Psoas muscle (tissue), 8 donors: ENCODE data around the gene PRKN. TPM values are rescaled to one million over a fixed set of nuclear protein-coding genes. Genes with fewer than 3 reads are reported as not detected.
A peak's percentile ranks its signal among the peaks of the same experiment; 100 is the strongest.

Experiments
- ATAC-seq, 4 donors: fragments of 200-7000 bp; cut with Tn5 transposase; one replicate each; pipeline ENCODE4 v1.9.1; 2020; ENCODE audit warnings: moderate library complexity in 3 of 4, mild to moderate bottlenecking in 2 of 4
- DNase-seq, 2 donors: peaks; one replicate each; pipeline ENCODE4 v3.0.0-alpha.2; 2020
- H3K27ac ChIP-seq: fragments of 200-600 bp; one replicate; pipeline ENCODE4 v1.8.0; 2022
- H3K27me3 ChIP-seq, 3 donors: fragments of 200-600 bp in 1 of 3; one replicate each; pipeline versions ENCODE4 v1.6.1 to v1.8.0; 2013 to 2022; ENCODE audit warnings: low read length in 2 of 3, mild to moderate bottlenecking in 2 of 3, moderate library complexity in 1 of 3; ENCODE audit not compliant: insufficient read depth in 3 of 3
- H3K36me3 ChIP-seq, 2 donors: fragments of 200-600 bp in 1 of 2; one replicate each; pipeline versions ENCODE4 v1.6.1 to v1.8.0; 2013 to 2022; ENCODE audit warnings: low read depth in 1 of 2, mild to moderate bottlenecking in 1 of 2, moderate library complexity in 1 of 2; ENCODE audit not compliant: insufficient read depth in 1 of 2
- H3K4me1 ChIP-seq: fragments of 200-600 bp; one replicate; pipeline ENCODE4 v1.8.0; 2022
- H3K4me3 ChIP-seq: fragments of 200-600 bp; one replicate; pipeline ENCODE4 v1.8.0; 2022; ENCODE audit warnings: mild to moderate bottlenecking
- H3K9me3 ChIP-seq: fragments of 200-600 bp; one replicate; pipeline ENCODE4 v1.8.0; 2022
- WGBS, 3 donors: extraction: QIAGEN DNeasy Blood & Tissue Kit; methylation state at CpG; one replicate each; pipeline versions ENCODE4 v1.1.6 to v1.1.7; 2013; 5-methylcytosine and 5-hydroxymethylcytosine counted together
- intact Hi-C, 2 donors: fragments of 100-400 bp; cut with DNase I; formaldehyde crosslinking; loops; one replicate each; pipeline versions ENCODE4 v1.11.0 to v1.14.2; 2022
- polyA plus RNA-seq, 3 donors: library from polyadenylated mRNA; stranded (reverse); fragments of 200-250 nt; gene quantifications; one replicate each; pipeline ENCODE4 v1.2.3, GENCODE V29; 2013
- total RNA-seq, 4 donors: library from RNA; stranded (reverse); fragmentation: NEBNext Ultra II Directional in 2 of 4; extraction: Animal tissue kit (Norgen Biotek cat#: 25700) in 2 of 4; gene quantifications; one replicate each; pipeline versions ENCODE4 v1.2.1 to v1.2.4, GENCODE V29; 2021 to 2023
- TF ChIP-seq, protein P1 (sequence below): fragments of 200-600 bp; IDR thresholded peaks from one replicate; pipeline ENCODE4 v1.8.0; 2022; ENCODE audit warnings: antibody characterized with exemption
- donor health status: healthy with polysubstance abuse.
- donor health status: DM: no; HTN: no; CAD: no; lungs with moderate emphysema.
- donor health status: Bipolar disorder and iron deficiency.
- donor health status: healthy.
- donor health status: DM: yes; HTN: yes; CAD: no.
- donor health status: DM: no; HTN: no; CAD: no.
- donor health status: DM: no; HTN: no; CAD: no.
- donor health status: DM: yes; HTN: yes; CAD: no.

Gene PRKN
- total and polyA plus RNA-seq, 7 donors = 1.5 to 19.5 (median 11.7) TPM

DNA sequence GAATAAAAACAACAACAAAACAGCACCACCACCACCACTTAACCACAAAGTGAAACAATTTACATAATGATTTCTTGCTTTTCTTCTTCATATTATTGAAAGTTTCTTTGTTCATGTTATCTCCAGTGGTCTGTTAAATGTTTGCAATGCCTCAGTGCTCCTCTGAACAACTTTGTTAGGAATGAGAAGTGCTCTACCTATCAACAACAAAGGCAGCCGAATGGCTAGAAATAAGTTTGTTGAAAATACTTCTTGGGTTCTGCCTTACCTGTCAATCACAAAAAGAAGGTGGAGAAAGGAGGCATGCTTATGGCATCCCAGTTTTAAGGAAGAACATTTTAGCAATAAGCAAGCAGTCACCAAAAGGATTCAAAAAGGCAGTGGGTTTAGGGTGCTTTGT, 490.2 kb downstream of the PRKN start:
- no peaks in the 10 kb centered on the region for H3K27me3 ChIP-seq
- H3K27ac ChIP-seq = no peak overlapping the region
- intact Hi-C loops = no loop called here
- no peaks in the 10 kb centered on the region for H3K36me3 ChIP-seq
- TF ChIP-seq, protein P1, sequence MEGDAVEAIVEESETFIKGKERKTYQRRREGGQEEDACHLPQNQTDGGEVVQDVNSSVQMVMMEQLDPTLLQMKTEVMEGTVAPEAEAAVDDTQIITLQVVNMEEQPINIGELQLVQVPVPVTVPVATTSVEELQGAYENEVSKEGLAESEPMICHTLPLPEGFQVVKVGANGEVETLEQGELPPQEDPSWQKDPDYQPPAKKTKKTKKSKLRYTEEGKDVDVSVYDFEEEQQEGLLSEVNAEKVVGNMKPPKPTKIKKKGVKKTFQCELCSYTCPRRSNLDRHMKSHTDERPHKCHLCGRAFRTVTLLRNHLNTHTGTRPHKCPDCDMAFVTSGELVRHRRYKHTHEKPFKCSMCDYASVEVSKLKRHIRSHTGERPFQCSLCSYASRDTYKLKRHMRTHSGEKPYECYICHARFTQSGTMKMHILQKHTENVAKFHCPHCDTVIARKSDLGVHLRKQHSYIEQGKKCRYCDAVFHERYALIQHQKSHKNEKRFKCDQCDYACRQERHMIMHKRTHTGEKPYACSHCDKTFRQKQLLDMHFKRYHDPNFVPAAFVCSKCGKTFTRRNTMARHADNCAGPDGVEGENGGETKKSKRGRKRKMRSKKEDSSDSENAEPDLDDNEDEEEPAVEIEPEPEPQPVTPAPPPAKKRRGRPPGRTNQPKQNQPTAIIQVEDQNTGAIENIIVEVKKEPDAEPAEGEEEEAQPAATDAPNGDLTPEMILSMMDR = no peak
- H3K9me3 ChIP-seq = no peaks in the 10 kb centered on the region
- DNase-seq (no peak), ATAC-seq (no peak)
- H3K4me1 ChIP-seq = no peaks in the 10 kb centered on the region
- WGBS, 3 donors = 85 to 96% (median 88%) methylated on average over 1 of the region's 1 CpG
- H3K4me3 ChIP-seq = no peak overlapping the region

DNA sequence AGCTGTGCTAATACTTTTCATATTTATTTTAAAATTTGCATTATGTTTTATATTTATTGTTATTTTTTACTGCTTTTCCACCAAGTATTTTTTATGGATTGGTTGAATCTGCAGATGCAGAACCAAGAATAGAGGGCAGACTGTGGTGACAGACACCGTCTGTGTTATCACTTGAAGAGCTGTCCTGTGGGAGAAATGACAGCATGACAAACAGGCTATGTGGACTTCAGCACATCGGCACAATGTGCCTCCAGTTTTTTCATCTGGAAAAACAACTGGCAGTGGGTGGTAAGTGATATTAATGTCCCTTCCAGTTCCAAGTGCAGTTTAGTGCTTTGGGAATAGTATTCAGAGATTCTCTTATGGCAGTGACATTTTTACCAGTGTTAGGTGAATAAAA, 492.9 kb downstream of the PRKN start:
- no peaks in the 10 kb centered on the region for H3K9me3 ChIP-seq
- intact Hi-C loops = no loop called here
- H3K36me3 ChIP-seq = no peaks in the 10 kb centered on the region
- WGBS, 3 donors = 42 to 61% (median 48%) methylated on average over 2 of the region's 2 CpGs
- no peak overlapping the region for H3K4me3 ChIP-seq
- no peaks in the 10 kb centered on the region for H3K4me1 ChIP-seq
- no peak for DNase-seq
- H3K27me3 ChIP-seq = no peaks in the 10 kb centered on the region
- no peak overlapping the region for H3K27ac ChIP-seq
- ATAC-seq = no peak
- TF ChIP-seq, protein P1 = no peak

DNA sequence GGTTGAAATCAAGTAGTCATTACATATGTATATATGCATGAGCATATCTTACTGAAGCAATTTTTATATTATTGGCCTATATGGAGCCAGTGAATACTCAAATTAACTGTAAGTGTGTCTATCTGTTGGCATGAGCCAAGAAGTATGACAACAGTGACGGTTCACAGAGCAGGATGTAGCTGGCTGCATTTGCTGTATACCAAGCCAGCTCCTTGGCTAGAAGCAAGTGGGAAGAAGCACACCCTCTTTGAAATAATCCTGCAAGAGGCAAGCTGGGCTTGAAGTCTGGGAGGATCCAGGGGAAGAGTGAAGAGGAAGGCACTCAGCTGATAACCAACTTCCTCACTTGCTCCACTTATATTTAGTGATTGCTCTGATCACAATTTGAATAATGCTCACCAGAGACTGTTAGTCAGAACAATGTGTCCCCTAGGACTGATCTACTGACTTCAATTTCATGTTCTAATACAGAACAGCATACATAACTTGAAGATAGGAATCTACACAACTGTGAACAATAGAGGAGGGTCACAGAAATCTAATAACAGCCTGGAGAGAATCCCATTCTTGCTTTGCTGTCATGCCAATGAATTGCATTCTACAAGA, 497.3 kb downstream of the PRKN start:
- ATAC-seq (peak in 2 of 4 donors; percentile 22 to 57), DNase-seq (no peak)
- no peaks in the 10 kb centered on the region for H3K9me3 ChIP-seq
- no peaks in the 10 kb centered on the region for H3K4me1 ChIP-seq
- no peaks in the 10 kb centered on the region for H3K36me3 ChIP-seq
- no peaks in the 10 kb centered on the region for H3K27me3 ChIP-seq
- TF ChIP-seq, protein P1 = no peak
- 11 to 23% (median 22%) methylated on average over 1 of the region's 1 CpG for WGBS, 3 donors
- no peak overlapping the region for H3K4me3 ChIP-seq
- intact Hi-C loops = no loop called here
- H3K27ac ChIP-seq = no peak overlapping the region

DNA sequence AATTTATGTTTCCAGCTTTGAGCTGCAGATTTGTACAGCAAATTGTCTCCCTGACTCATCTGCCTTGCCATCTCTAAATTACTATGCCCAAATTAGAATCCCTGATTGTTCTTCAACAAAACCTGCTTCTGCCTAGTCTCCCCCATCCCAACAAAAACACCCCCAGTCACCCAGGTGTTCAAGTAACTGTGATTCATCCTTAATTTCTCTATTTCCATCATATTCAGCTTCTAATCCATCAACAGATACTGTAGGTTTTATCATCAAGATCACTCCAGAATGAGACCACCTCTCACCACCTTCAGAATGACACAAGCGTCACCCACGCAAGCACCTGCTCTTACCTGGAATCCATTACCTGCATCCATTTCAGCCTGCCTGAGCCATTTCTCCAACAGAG, 498.5 kb downstream of the PRKN start:
- TF ChIP-seq, protein P1 = no peak
- Histone ChIP-seq H3K4me1 (no peaks in the 10 kb centered on the region), H3K9me3 (no peaks in the 10 kb centered on the region), H3K4me3 (no peak overlapping the region), H3K36me3 (no peaks in the 10 kb centered on the region), H3K27ac (no peak overlapping the region), H3K27me3 (no peaks in the 10 kb centered on the region)
- intact Hi-C loops = no loop called here
- WGBS, 3 donors = 96 to 100% (median 98%) methylated on average over 2 of the region's 2 CpGs
- ATAC-seq = no peak
- DNase-seq = no peak

DNA sequence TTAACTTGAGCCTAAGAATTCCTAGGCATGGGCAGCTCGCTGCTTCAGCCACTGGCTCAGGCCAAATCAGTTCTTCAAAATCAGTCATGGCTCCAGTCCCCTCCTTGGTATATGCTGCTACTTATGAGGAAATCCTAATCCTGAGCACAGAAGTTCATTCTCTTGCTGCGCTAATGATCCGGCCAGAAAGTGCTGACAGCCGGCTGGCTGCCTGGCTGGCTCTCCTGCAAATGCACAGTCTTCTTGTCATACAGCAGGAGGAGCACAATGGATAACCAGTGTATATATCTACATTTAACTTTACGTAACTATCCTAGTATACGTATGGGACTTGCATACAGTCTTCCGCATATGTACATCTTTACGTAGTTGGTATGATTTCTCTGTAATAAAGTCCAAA, 500.8 kb downstream of the PRKN start:
- intact Hi-C loops = no loop called here
- ATAC-seq (no peak), DNase-seq (no peak)
- 96 to 98% (median 97%) methylated on average over 8 of the region's 8 CpGs for WGBS, 3 donors
- H3K36me3 ChIP-seq = no peaks in the 10 kb centered on the region
- no peaks in the 10 kb centered on the region for H3K27me3 ChIP-seq
- H3K4me1 ChIP-seq = no peaks in the 10 kb centered on the region
- TF ChIP-seq, protein P1 = no peak
- H3K4me3 ChIP-seq = no peak overlapping the region
- no peak overlapping the region for H3K27ac ChIP-seq
- no peaks in the 10 kb centered on the region for H3K9me3 ChIP-seq
